ENCODE data around the gene GLRX5.

The GLRX5 gene

DNA sequence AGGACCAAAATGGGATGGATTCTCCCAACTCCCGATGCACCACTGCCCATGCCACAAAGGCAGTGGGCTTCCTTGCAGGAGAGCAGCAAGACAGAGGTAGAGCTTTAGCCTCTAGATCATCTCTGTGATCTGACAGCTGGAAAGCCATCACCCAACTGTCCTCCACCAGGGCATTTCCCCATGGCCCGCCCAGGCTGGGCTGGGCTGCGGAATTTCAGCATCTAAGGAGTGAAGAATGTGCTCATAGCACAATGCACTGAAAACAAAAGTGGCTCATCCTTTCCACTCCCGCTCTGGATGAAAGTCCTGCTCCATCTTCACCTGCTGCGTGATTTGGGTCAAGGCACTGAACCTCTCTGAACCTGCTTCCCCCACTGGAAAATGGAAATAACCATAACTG lies 24.0 kb upstream of the GLRX5 start:
- Histone ChIP-seq H3K4me3 (no peak overlapping the region), H3K27ac (no peak overlapping the region)
- DNase-seq (ENCODE audit: low spot score) = peak; percentile 59
- TF ChIP-seq CTCF (IDR thresholded peaks at IDR 0.05) = no peak

DNA sequence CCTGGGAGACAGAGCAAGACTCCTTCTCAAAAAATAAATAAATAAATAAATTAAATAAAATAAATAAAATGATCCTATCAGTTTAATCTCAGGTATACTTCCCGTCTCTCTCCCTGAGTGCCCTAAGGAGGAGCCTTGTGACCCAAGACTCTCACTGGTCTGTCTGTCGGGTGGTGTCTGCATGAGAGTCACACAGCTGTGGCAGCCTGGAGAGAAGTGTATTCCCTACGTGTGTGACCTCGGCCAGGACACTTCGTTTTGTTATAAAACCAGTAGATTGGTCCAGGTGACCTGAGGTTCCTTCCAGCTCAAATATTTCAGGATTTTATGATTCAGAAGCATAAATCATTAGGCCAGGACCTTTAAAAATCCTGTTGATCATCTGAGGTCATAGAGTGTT lies 23.2 kb upstream of the GLRX5 start:
- no peak overlapping the region for H3K27ac ChIP-seq
- no peak for DNase-seq (ENCODE audit: low spot score)
- H3K4me3 ChIP-seq = no peak overlapping the region
- no peak for TF ChIP-seq CTCF (IDR thresholded peaks at IDR 0.05)

DNA sequence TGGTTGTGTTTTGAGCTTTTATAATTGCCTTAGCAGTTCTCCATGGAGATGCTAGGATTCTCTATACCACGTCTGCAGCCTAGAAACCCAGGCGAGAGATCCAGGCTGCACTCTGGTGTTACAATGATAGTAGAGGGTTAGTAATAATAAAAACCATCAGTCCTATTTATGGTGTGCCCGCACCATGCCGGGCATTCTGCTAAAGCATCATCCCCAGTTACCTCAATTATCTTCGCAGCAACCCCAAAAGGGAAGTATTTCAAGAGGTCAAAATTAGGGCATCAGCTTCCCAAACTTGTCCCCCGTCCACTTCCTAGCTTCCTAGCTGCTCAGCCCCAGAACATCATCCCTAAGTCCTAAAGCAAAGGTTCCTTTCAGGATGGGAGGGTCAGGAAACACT lies 21.6 kb upstream of the GLRX5 start:
- DNase-seq (ENCODE audit: low spot score) = no peak
- Histone ChIP-seq H3K4me3 (no peak overlapping the region), H3K27ac (peak overlapping the region in 1 of 2 donors; percentile 8)
- no peak for TF ChIP-seq CTCF (IDR thresholded peaks at IDR 0.05)

DNA sequence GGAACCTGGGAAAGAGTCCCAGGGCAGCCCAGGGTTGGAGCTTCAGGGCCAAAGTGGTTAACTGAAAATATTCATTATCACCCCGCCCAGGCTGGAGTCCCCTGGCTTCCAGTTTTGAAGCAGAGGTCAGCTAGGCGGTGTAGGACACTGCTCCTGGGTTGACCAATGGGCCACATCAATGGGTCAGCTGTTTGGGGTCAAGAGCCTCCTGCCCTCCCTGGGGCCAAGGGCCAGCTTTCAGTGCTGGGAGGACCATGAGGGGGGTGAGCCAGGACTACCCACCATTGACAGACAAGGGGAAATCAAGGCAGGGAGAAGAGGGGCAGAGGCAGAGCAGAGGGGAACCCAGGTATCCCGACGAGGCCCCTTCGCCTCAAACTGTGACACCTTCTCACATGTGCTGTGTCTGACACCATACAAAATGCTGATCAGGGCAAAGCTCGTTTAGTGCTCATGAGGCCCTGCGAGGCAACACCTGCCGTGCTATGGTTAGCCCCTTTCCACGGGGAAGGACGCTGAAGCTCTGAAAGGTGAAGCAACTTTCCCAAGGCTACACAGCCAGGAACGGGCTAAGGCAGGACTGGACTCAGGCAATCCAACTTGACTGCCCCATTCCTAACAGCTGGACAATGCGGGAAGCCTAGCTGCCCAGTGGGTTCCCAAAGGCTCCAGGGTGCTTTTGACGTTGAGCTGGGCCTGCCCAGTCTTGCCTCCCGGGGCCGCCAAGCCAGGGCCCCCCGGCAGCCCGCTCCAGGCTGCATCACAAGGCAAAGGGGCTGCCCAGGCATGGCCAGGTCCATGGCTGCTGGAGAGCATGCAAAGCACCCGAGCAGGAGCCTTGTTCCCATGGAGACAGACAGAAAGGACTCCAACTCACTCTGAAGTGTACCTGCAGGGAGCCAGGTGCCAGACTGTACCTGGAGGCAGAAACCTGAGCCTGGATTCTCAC lies 20.4 kb upstream of the GLRX5 start:
- H3K27ac ChIP-seq = peak overlapping the region; percentile 89 to 97
- TF ChIP-seq CTCF (IDR thresholded peaks at IDR 0.05) = no peak
- DNase-seq (ENCODE audit: low spot score) = peak; percentile 72
- H3K4me3 ChIP-seq = peak overlapping the region; percentile 84

- Histone ChIP-seq H3K4me3 (peak overlapping the region; percentile 84), H3K27ac (peak overlapping the region; percentile 89 to 97)
- DNase-seq (ENCODE audit: low spot score) = peak; percentile 79
- no peak for TF ChIP-seq CTCF (IDR thresholded peaks at IDR 0.05)
These were observed 19.8 kb upstream of the GLRX5 start for GRCh38 chr14:95515080-95515489.

GRCh38 chr14:95515596-95516552 lies 19.0 kb upstream of the GLRX5 start:
- DNase-seq (ENCODE audit: low spot score) = peak; percentile 87
- TF ChIP-seq CTCF (IDR thresholded peaks at IDR 0.05) = no peak
- Histone ChIP-seq H3K27ac (peak overlapping the region; percentile 89 to 97), H3K4me3 (peak overlapping the region; percentile 84)

Data from coronary artery (tissue), 2 donors.